GM18873 (cell line): ENCODE measurements around the gene TTC12.
A peak's percentile ranks its signal among the peaks of the same experiment; 100 is the strongest.

ENCODE experiments used
- ATAC-seq: cut with Tn5 transposase; IDR thresholded peaks from one replicate; pipeline ENCODE4 v1.9.1; 2021; ENCODE audit warnings: mild to moderate bottlenecking, moderate library complexity, moderate number of reproducible peaks; ENCODE audit not compliant: unreplicated experiment, low FRiP score

The TTC12 gene

DNA sequence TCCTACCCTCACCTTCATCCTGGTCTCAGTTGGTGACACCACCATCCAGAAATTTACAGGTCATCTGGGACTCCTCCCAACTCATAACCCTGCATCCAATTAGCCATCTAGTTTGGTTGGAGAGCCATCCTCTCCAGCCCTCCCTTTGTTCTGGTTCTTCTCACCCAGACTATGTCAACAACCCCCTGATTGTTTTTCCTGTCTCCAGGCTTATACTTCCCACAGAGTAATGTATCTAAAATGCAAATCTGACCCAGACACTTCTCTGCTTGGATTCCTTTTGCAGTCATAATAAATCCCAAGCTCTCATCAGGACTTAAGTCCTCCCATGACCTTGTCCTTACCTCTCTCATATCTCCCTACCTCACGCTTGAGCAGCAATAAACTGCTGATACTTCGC is 3.0 kb downstream of the TTC12 start:
- no peak for ATAC-seq

GRCh38 chr11:113319085-113319484 is 4.7 kb downstream of the TTC12 start:
- no peak for ATAC-seq

- ATAC-seq = no peak
These were observed 7.8 kb downstream of the TTC12 start for GRCh38 chr11:113322158-113322557.

DNA sequence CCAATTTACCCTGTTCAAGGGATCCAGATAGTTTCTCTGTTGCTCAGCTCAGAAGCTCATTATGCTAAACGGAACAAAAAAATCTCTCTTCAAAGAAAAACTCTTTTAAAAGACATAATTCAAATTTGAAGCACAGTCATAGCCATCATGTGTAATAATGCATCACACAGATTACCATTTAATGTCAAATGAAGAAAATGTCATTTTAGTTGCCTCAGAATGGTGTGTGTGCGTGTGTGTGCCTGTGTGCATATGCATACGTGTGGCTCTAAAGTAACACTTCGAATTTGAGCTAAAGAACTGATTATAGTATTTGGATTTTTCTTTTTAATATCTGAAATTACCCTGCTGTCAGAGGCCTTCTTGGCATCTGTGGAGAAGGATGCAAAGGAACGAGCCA is 9.9 kb downstream of the TTC12 start:
- no peak for ATAC-seq

- no peak for ATAC-seq
These were observed 15.3 kb downstream of the TTC12 start for GRCh38 chr11:113329725-113330124.

DNA sequence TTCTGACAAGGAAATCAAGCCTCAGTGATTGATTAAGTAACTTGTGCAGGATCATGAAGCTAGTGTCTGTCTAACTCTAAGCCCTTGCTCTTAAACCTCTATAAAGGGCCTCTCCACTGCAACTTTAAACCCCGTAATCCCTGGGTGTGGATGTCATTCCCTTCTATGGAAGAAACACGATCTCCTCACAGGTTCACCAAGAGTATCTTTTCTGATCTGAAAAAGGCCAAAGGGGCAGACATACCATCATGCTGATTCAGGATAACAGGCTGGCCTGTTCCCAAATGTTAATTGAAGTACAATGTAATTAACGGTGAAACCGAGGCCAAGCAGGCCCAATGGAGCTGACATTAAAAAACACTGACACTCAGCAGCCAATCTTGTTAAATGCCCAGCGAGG is 17.1 kb downstream of the TTC12 start:
- ATAC-seq = no peak

DNA sequence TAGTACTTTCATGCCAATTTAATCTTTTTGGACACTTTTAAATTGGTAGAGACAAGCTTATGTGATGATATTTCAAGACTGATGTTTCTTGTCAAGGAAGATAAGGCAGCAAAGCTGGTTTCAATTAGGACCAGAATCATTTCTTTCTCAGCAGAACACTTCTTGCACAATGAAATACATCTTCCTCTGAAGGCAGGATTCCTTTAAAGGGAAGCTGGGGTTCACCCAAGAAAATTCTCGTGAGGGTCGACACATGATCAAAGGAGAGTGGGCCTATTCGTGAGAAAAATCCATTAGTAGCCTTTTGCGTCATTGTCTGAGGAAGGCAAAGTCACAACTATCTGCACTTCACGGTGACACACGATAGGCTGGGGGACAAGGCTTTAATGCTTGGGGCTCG is 17.6 kb downstream of the TTC12 start:
- ATAC-seq = no peak

DNA sequence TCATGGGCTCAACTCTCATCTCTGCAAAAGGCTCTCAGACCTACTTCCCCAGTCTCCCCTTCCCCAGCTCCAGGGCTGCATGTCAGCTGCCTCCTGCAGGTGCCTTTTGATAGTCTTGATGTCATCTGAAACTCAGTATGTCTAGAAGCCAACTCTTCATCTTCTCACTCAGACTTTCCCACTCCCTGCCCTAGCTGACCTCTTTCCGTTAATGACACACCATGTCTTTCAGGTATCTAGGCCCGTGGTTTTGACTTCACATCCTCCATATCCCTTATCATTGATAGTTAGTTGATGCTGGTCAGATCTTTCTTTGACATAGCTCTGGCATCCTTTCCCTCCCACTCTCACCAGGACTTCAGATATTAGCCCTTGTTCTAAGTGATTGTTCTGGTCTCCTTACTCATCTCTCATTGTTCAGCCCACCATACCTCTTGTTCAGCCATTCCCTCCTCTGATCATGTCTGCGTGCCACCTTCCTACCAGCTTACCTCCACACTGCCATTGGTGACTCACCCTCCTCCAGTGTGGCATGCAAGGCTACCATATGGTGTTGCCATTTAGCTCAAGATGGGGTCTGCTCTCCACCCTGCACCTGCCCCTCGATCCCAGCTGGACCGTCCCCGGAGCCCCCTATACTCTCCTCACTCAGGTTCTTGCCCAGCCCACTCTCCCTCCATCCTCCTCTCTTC is 18.4 kb downstream of the TTC12 start:
- no peak for ATAC-seq

- ATAC-seq = peak; percentile 66
These were observed 19.8 kb downstream of the TTC12 start for GRCh38 chr11:113334183-113334582.

DNA sequence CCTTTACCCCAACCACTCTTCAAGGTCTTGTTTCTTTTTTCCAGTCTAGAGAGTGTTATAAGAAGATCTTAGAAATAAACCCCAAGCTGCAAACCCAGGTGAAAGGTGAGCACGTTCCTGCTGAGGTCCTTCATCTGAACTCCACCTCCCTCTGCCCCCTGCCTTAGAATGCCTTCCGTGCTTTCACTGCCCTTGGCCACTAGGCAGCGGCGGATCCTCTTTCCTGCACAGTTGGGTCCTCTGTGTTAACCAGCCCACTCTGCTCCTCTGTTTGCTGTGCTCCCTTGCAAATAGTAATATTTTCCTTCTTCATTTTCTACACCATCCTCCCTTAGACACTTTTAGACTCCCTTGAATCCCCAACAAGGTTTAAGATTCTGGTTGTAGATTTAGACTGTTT is 24.3 kb downstream of the TTC12 start:
- ATAC-seq = no peak

DNA sequence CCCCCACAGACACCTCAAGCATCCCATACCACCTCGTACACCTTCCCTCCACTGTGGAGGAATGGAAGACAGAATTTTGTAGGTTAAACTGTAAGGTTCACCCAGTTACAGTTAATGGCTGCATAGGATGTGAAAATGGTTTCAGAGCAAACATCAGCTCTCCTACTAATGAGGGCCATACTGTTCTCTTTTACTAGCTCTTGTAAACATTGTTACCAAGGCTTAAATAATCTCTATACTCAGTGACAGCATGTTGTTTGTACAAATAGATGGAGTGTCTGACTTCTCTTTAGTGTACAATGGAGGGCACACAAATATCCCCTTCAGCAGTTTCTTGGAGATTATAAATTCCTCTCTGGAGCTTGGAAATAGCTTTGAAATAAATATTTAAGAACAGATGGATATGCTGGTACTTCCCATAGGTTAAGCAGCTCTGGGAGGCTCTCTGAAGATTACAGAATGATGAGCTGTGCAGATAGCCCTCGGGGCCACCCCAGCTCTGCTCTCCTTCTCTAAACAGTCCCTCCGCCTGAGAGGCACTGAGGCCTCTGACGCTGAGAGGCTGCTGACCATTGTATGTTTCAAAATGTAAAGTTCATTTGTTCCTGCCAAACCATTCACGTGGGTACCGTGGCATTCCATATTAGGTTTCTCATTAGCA is 25.7 kb downstream of the TTC12 start:
- no peak for ATAC-seq

- ATAC-seq = no peak
These were observed 27.2 kb downstream of the TTC12 start for GRCh38 chr11:113341388-113342165.

GRCh38 chr11:113345978-113346377 is 31.6 kb downstream of the TTC12 start:
- no peak for ATAC-seq

- ATAC-seq = no peak
These were observed 35.1 kb downstream of the TTC12 start for GRCh38 chr11:113349528-113349927.

- ATAC-seq = no peak
These were observed 36.1 kb downstream of the TTC12 start for GRCh38 chr11:113350336-113351067.

DNA sequence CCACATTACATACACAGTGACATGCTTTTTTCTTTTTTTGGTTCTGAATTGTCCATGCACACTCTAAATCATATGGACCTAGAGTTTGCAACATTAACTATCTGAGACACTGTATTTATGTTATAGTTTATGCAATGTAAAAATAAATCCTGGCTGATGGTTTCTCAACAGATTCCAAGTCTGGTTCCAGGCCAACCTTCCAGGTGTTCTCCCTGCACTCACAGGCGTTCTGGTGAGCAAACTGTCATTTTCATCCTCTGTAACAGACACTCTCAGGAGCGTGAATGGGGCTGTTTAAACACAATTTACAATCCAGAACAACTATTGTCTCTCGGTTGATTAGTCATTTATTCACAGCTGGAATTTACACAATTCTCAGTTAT is 36.7 kb downstream of the TTC12 start:
- ATAC-seq = no peak

DNA sequence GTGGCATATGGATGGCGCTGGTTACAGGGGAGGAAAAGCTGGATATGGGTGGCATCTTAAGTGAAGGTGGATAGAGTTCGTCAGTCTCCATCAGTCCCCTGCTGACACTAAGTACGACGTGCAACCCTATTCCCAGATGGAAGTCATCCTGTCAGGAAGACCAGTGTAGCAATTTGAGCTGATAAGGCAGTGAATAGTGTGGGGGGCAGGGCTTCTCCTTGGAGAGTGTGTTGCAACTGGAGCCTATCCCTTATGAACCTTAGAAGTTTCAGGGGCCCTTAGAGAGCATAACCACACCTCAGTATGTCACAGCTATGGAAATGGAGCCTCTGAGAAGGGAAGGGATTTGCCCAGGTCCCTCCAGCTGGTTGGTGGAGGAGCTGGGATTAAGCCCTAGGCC is 37.1 kb downstream of the TTC12 start:
- ATAC-seq = no peak

- no peak for ATAC-seq
These were observed 41.8 kb downstream of the TTC12 start for GRCh38 chr11:113356203-113356602.

DNA sequence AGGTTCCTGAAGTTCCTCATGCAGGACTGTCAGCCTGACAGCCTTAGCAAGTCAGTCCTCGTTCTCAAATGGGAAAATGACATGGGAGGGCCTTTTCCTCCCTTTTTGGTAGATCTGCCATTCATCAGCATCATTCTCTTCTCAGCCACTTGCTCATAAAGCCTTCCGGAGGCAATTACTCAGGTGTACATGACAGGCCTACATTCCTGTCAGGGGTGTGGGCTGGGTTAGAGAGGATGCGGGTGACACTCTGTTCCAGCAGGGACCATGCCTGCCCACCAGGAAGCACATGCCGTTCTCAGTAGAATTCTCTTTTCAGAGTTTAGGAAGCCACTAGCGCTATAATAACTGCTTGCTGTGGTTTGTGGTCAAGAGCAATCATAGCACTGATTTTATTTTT is 49.0 kb downstream of the TTC12 start:
- no peak for ATAC-seq

GRCh38 chr11:113363996-113364641 is 49.7 kb downstream of the TTC12 start:
- no peak for ATAC-seq
